Esophagus squamous epithelium (tissue), 5 donors: Measurements from ENCODE around the gene MYG1. TPM values are rescaled to one million over a fixed set of nuclear protein-coding genes. Genes with fewer than 3 reads are reported as not detected.
"Not testable (repeated sequence)": the region's sequence is repeated elsewhere in the genome, so short reads cannot be mapped to it uniquely, and the experiment has no call there.

Experiments
- DNase-seq: peaks from one replicate; lab custom pipeline; 2025; lab: John Stamatoyannopoulos, UW
- H3K27ac ChIP-seq, 4 donors: fragments of 200-600 bp; sonication (generic); one replicate each; pipeline ENCODE4 v1.5.1; 2016 to 2019; ENCODE audit warnings: mild to moderate bottlenecking in 1 of 4
- H3K27me3 ChIP-seq, 4 donors: fragments of 200-600 bp; sonication (generic); 1 replicate in 3 of 4; 2 replicates in 1 of 4; pipeline versions ENCODE4 v1.5.1 to v1.6.0; 2017 to 2021; ENCODE audit warnings: antibody characterized with exemption in 1 of 4
- H3K36me3 ChIP-seq, 3 donors: fragments of 200-600 bp; sonication (generic); one replicate each; pipeline ENCODE4 v1.5.1; 2016 to 2019
- H3K4me1 ChIP-seq, 3 donors: fragments of 200-600 bp; sonication (generic); one replicate each; pipeline ENCODE4 v1.5.1; 2017 to 2019
- H3K4me3 ChIP-seq, 4 donors: fragments of 200-600 bp; sonication (generic); 1 replicate in 3 of 4; 2 replicates in 1 of 4; pipeline ENCODE4 v1.5.1; 2016 to 2019; ENCODE audit warnings: mild to moderate bottlenecking in 2 of 4, moderate library complexity in 1 of 4
- H3K9me3 ChIP-seq, 3 donors: fragments of 200-600 bp; sonication (generic); one replicate each; pipeline ENCODE4 v1.5.1; 2016 to 2019
- CTCF ChIP-seq, 6 experiments: fragments of 450-650 bp in 4 of 6; fragments of 200-600 bp in 2 of 6; sonication (generic) in 2 of 6; IDR thresholded peaks; one replicate each; pipeline ENCODE4 v1.5.1; 2016 to 2019; ENCODE audit warnings: antibody characterized with exemption in 6 of 6, mild to moderate bottlenecking in 4 of 6, moderate library complexity in 4 of 6
- POLR2A ChIP-seq, 4 donors: fragments of 450-650 bp; IDR thresholded peaks; one replicate each; pipeline ENCODE4 v1.6.1; 2017; ENCODE audit warnings: antibody characterized with exemption in 4 of 4, mild to moderate bottlenecking in 4 of 4, moderate library complexity in 3 of 4
- WGBS, 2 donors: methylation state at CpG; one replicate each; pipeline ENCODE4 v1.1.5; 2018; 5-methylcytosine and 5-hydroxymethylcytosine counted together
- intact Hi-C: fragments of 100-400 bp; cut with DNase I; formaldehyde crosslinking; loops from one replicate; pipeline ENCODE4 v1.15.0; 2022
- total RNA-seq, 4 donors: library from RNA; depleted of rRNA; stranded (reverse); fragments of >200 nt; gene quantifications; one replicate each; pipeline ENCODE4 v1.1.0, GENCODE V29; 2016
- donor health status: DM: yes; HTN: yes; CAD: no.

MYG1 gene
- total RNA-seq, 4 donors from 2014 or later = 25.2 to 33.2 (median 28.3) TPM

GRCh38 chr12:53330671-53331070, 31.2 kb downstream of the MYG1 start:
- WGBS, 2 donors = 70 to 84% methylated on average over 4 of the region's 5 CpGs
- no peak for DNase-seq
- intact Hi-C loops = no loop called here
- TF ChIP-seq CTCF (IDR thresholded peaks at IDR 0.05) = no peak
- TF ChIP-seq POLR2A (IDR thresholded peaks at IDR 0.05) = no peak
- Histone ChIP-seq H3K9me3 (no peaks in the 10 kb centered on the region), H3K4me3 (no peak overlapping the region), H3K27ac (no peak overlapping the region), H3K4me1 (peaks cover 2 to 14% (median 6%) of the 10 kb centered on the region in 3 donors), H3K27me3 (peaks cover 0 to 47% (median 0%) of the 10 kb centered on the region in 4 donors), H3K36me3 (no peaks in the 10 kb centered on the region)

GRCh38 chr12:53332339-53332738, 32.8 kb downstream of the MYG1 start:
- DNase-seq, H3K9me3 ChIP-seq, H3K36me3 ChIP-seq, H3K4me1 ChIP-seq, H3K4me3 ChIP-seq, intact Hi-C loops, H3K27ac ChIP-seq: not testable (repeated sequence)
- H3K27me3 ChIP-seq = peaks cover 0 to 64% (median 0%) of the 10 kb centered on the region in 4 donors

GRCh38 chr12:53332744-53333143, 33.2 kb downstream of the MYG1 start:
- H3K9me3 ChIP-seq = no peaks in the 10 kb centered on the region
- no peak for DNase-seq
- H3K27ac ChIP-seq = no peak overlapping the region
- H3K4me3 ChIP-seq = no peak overlapping the region
- TF ChIP-seq CTCF (IDR thresholded peaks at IDR 0.05) = no peak
- intact Hi-C loops = no loop called here
- WGBS, 2 donors = 45 to 50% methylated on average over 6 to 8 of the region's 15 CpGs
- H3K27me3 ChIP-seq = peaks cover 0 to 68% (median 0%) of the 10 kb centered on the region in 4 donors
- H3K4me1 ChIP-seq = no peaks in the 10 kb centered on the region
- H3K36me3 ChIP-seq = no peaks in the 10 kb centered on the region

- H3K4me1 ChIP-seq = no peaks in the 10 kb centered on the region
- no peak overlapping the region for H3K27ac ChIP-seq
- intact Hi-C loops = no loop called here
- no peak for DNase-seq
- H3K9me3 ChIP-seq = no peaks in the 10 kb centered on the region
- 76 to 84% methylated on average over 4 of the region's 4 CpGs for WGBS, 2 donors
- H3K27me3 ChIP-seq = peaks cover 0 to 74% (median 0%) of the 10 kb centered on the region in 4 donors
- no peak for TF ChIP-seq CTCF (IDR thresholded peaks at IDR 0.05)
- TF ChIP-seq POLR2A (IDR thresholded peaks at IDR 0.05) = no peak
- no peaks in the 10 kb centered on the region for H3K36me3 ChIP-seq
- H3K4me3 ChIP-seq = no peak overlapping the region
These were observed 33.8 kb downstream of the MYG1 start for GRCh38 chr12:53333289-53333688.

- Histone ChIP-seq H3K4me3 (no peak overlapping the region), H3K27ac (no peak overlapping the region), H3K4me1 (no peaks in the 10 kb centered on the region), H3K9me3 (no peaks in the 10 kb centered on the region), H3K36me3 (no peaks in the 10 kb centered on the region), H3K27me3 (peaks cover 0 to 79% (median 0%) of the 10 kb centered on the region in 4 donors)
- no peak for DNase-seq
- no peak for TF ChIP-seq CTCF (IDR thresholded peaks at IDR 0.05)
- no peak for TF ChIP-seq POLR2A (IDR thresholded peaks at IDR 0.05)
- 67 to 70% methylated on average over 6 of the region's 7 CpGs for WGBS, 2 donors
- intact Hi-C loops = no loop called here
These were observed 34.4 kb downstream of the MYG1 start for GRCh38 chr12:53333845-53334244.

GRCh38 chr12:53334822-53335221, 35.3 kb downstream of the MYG1 start:
- no peak overlapping the region for H3K4me3 ChIP-seq
- intact Hi-C loops = no loop called here
- H3K27ac ChIP-seq = no peak overlapping the region
- DNase-seq = no peak
- H3K36me3 ChIP-seq = no peaks in the 10 kb centered on the region
- WGBS, 2 donors = 77 to 90% methylated on average over 6 to 8 of the region's 8 CpGs
- no peaks in the 10 kb centered on the region for H3K4me1 ChIP-seq
- TF ChIP-seq CTCF (IDR thresholded peaks at IDR 0.05) (no peak), POLR2A (IDR thresholded peaks at IDR 0.05) (no peak)
- peaks cover 0 to 84% (median 0%) of the 10 kb centered on the region in 4 donors for H3K27me3 ChIP-seq
- no peaks in the 10 kb centered on the region for H3K9me3 ChIP-seq
